ENCODE data around the gene ADGRB3.

GRCh38 chr6:68658338-68658737, 23.3 kb downstream of the ADGRB3 start:
- TF ChIP-seq POLR2A (IDR thresholded peaks at IDR 0.05): no peak
- TF ChIP-seq, protein P1, sequence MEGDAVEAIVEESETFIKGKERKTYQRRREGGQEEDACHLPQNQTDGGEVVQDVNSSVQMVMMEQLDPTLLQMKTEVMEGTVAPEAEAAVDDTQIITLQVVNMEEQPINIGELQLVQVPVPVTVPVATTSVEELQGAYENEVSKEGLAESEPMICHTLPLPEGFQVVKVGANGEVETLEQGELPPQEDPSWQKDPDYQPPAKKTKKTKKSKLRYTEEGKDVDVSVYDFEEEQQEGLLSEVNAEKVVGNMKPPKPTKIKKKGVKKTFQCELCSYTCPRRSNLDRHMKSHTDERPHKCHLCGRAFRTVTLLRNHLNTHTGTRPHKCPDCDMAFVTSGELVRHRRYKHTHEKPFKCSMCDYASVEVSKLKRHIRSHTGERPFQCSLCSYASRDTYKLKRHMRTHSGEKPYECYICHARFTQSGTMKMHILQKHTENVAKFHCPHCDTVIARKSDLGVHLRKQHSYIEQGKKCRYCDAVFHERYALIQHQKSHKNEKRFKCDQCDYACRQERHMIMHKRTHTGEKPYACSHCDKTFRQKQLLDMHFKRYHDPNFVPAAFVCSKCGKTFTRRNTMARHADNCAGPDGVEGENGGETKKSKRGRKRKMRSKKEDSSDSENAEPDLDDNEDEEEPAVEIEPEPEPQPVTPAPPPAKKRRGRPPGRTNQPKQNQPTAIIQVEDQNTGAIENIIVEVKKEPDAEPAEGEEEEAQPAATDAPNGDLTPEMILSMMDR (IDR thresholded peaks at IDR 0.05 in 8 of 11, conservative IDR thresholded peaks at IDR 0.05 in 3 of 11): no peak
- no peak for TF ChIP-seq POLR2AphosphoS5 (IDR thresholded peaks at IDR 0.05)

Measured in spleen (tissue), 7 donors.